Sigmoid colon (tissue), 7 donors: Measurements from ENCODE around the gene PPFIA4. TPM values are rescaled to one million over a fixed set of nuclear protein-coding genes. Genes with fewer than 3 reads are reported as not detected.

Source experiments
- polyA plus RNA-seq, 3 donors: library from polyadenylated mRNA; stranded (reverse); fragments of 200-250 nt; gene quantifications; one replicate each; pipeline ENCODE4 v1.2.3, GENCODE V29; 2013
- total RNA-seq, 4 donors: library from RNA; depleted of rRNA; stranded (reverse); fragments of >200 nt; gene quantifications; one replicate each; pipeline ENCODE4 v1.1.0, GENCODE V29; 2016
- donor health status: healthy with polysubstance abuse.
- donor health status: Bipolar disorder and iron deficiency.
- donor health status: healthy.

The PPFIA4 gene
- total and polyA plus RNA-seq, 7 donors, result 0.52 to 15.0 (median 1.4) TPM; not detected in 2

Other genes with a start within 250 kb of the PPFIA4 start
- gene KDM5B, start 218.1 kb upstream of the PPFIA4 start, total RNA-seq, result 10 to 100 TPM; 29.7 to 68.1 (median 39.6) TPM
- 10 to 100 TPM; 10.9 to 16.7 (median 12.0) TPM for gene KDM5B, start 218.1 kb upstream of the PPFIA4 start, polyA plus RNA-seq
- not detected for gene PCAT6, start 215.5 kb upstream of the PPFIA4 start, total RNA-seq
- gene PCAT6, start 215.5 kb upstream of the PPFIA4 start, polyA plus RNA-seq, result 1 to 10 TPM in 2 of 3 donors, not detected in 1; 1.6 to 1.7 TPM
- 1 to 10 TPM; 3.6 to 7.3 (median 4.8) TPM for gene RABIF, start 137.3 kb upstream of the PPFIA4 start, total RNA-seq
- gene RABIF, start 137.3 kb upstream of the PPFIA4 start, polyA plus RNA-seq, result 10 to 100 TPM in 2 of 3 donors, 1 to 10 TPM in 1; 9.0 to 17.6 (median 15.0) TPM
- gene KLHL12, start 99.3 kb upstream of the PPFIA4 start, total RNA-seq, result 10 to 100 TPM; 12.9 to 23.9 (median 15.9) TPM
- 10 to 100 TPM; 17.6 to 27.0 (median 23.6) TPM for gene KLHL12, start 99.3 kb upstream of the PPFIA4 start, polyA plus RNA-seq
- 10 to 100 TPM; 57.4 to 76.2 (median 65.8) TPM for gene ADIPOR1, start 68.2 kb upstream of the PPFIA4 start, total RNA-seq
- 10 to 100 TPM; 54.4 to 82.9 (median 79.8) TPM for gene ADIPOR1, start 68.2 kb upstream of the PPFIA4 start, polyA plus RNA-seq
- gene CYB5R1, start 59.2 kb upstream of the PPFIA4 start, total RNA-seq, result 10 to 100 TPM; 24.6 to 45.3 (median 36.2) TPM
- gene CYB5R1, start 59.2 kb upstream of the PPFIA4 start, polyA plus RNA-seq, result 10 to 100 TPM in 1 of 3 donors, 1 to 10 TPM in 2; 8.6 to 27.1 (median 9.6) TPM
- 10 to 100 TPM; 71.7 to 99.4 (median 88.2) TPM for gene TMEM183A, start 19.1 kb upstream of the PPFIA4 start, total RNA-seq
- gene TMEM183A, start 19.1 kb upstream of the PPFIA4 start, polyA plus RNA-seq, result 100 to 1,000 TPM in 1 of 3 donors, 10 to 100 TPM in 2; 72.5 to 108 (median 77.5) TPM
- gene MYOG, start 59.5 kb downstream of the PPFIA4 start, total RNA-seq, result not detected
- not detected for gene MYOG, start 59.5 kb downstream of the PPFIA4 start, polyA plus RNA-seq
- 1 to 10 TPM in 1 of 4 donors, under 1 TPM in 1, not detected in 2; 0.33 to 1.1 TPM for gene ADORA1, start 101.2 kb downstream of the PPFIA4 start, total RNA-seq
- gene ADORA1, start 101.2 kb downstream of the PPFIA4 start, polyA plus RNA-seq, result 1 to 10 TPM in 1 of 3 donors, under 1 TPM in 1, not detected in 1; 0.92 to 1.3 TPM
- gene MYBPH, start 149.3 kb downstream of the PPFIA4 start, total RNA-seq, result not detected
- gene MYBPH, start 149.3 kb downstream of the PPFIA4 start, polyA plus RNA-seq, result not detected
- 1 to 10 TPM in 3 of 4 donors, not detected in 1; 2.2 to 9.1 (median 2.6) TPM for gene CHI3L1, start 160.2 kb downstream of the PPFIA4 start, total RNA-seq
- 10 to 100 TPM in 1 of 3 donors, 1 to 10 TPM in 2; 1.2 to 28.8 (median 4.9) TPM for gene CHI3L1, start 160.2 kb downstream of the PPFIA4 start, polyA plus RNA-seq
- not detected for gene CHIT1, start 203.2 kb downstream of the PPFIA4 start, total RNA-seq
- gene CHIT1, start 203.2 kb downstream of the PPFIA4 start, polyA plus RNA-seq, result under 1 TPM in 1 of 3 donors, not detected in 2; 0.98 TPM